ENCODE data around the gene IRF1. TPM values are rescaled to one million over a fixed set of nuclear protein-coding genes. Genes with fewer than 3 reads are reported as not detected.
A peak's percentile ranks its signal among the peaks of the same experiment; 100 is the strongest.

Gene IRF1
- total and polyA plus RNA-seq, 4 donors = 9.5 to 42.6 (median 24.7) TPM

DNA sequence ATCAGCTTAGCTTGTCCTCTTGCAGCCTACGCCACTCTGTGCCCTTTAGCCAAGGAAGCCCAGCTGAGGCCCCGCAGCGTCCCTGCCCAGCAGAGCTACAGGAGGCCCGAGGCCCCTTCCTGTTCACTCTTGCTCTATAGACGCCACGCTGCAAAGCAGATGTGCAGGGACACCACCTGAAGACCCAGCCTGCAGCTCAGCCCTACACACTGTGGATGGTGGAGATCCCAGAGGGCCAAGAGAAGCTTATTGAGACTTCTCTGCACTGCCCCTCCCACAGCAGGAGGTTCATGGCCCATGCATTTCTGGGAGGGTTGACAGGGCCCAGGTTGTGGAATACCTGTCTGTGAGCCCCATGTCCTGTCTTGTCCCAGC is 33.6 kb downstream of the IRF1 start:
- H3K4me1 ChIP-seq (ENCODE audit: control insufficient read depth in 4 of 4, insufficient read depth in 4 of 4, low read length in 3 of 4) = peaks cover 29 to 65% (median 55%) of the 10 kb centered on the region in 4 donors
- DNase-seq (ENCODE audit: low spot score) = no peak
- TF ChIP-seq RAD21 (IDR thresholded peaks at IDR 0.05) (no peak), JUND (IDR thresholded peaks at IDR 0.05) (no peak), EGR1 (IDR thresholded peaks at IDR 0.05; ENCODE audit: low read depth in 2 of 2) (no peak), RXRA (IDR thresholded peaks at IDR 0.05) (no peak), HNF4G (IDR thresholded peaks at IDR 0.05) (no peak)

DNA sequence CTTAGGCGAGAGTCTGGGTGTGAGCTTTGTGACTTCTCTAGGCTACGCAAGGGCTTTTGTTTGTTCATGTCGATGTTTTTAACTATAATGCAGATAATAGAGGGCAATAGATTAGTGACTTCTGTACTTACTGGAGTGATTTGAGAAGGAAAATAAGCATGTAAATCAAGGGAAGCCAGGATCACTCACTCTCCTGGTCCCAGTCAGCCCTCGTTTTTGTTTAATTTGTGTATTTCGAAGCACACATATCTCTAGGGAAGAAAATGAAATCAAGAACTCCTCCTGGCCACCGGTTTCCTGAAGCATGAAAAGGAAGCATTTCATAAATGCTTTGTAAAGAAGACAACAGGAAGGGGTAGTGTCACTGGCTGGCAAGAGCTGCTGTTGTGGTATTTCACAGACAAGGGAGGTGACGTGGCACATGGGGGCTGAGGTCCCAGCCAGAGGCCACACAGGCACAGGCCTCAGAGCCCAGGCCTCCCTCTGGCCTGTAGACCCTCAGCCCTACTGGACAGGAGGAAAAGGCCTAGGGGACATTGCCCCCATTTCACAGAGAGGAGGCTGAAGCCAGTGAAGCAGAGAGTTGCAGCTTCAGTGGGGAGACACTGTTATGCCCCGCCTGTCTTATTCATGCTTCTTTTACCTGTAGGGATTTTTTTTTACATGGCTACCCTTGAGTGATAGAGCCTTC is 34.1 kb downstream of the IRF1 start:
- no peaks in the 10 kb centered on the region for H3K27me3 ChIP-seq (ENCODE audit: control insufficient read depth in 4 of 4, insufficient read depth in 4 of 4, low read length in 3 of 4)
- H3K27ac ChIP-seq (ENCODE audit: low read depth in 1 of 2, low read length in 2 of 2) = peak overlapping the region; percentile 73 to 92
- peaks cover 0 to 2% (median under 1%) of the 10 kb centered on the region in 4 donors for H3K36me3 ChIP-seq (ENCODE audit: control insufficient read depth in 4 of 4, insufficient read depth in 3 of 4, low read depth in 1 of 4, low read length in 3 of 4)
- 45% methylated on average over 8 of the region's 8 CpGs for WGBS
- DNase-seq (ENCODE audit: low spot score) = no peak
- H3K4me1 ChIP-seq (ENCODE audit: control insufficient read depth in 4 of 4, insufficient read depth in 4 of 4, low read length in 3 of 4) = peaks cover 29 to 60% (median 53%) of the 10 kb centered on the region in 4 donors
- H3K4me3 ChIP-seq (ENCODE audit: low read depth in 1 of 3, low read length in 3 of 3) = no peak overlapping the region
- H3K9me3 ChIP-seq (ENCODE audit: control insufficient read depth in 4 of 4, low read length in 3 of 4) = no peaks in the 10 kb centered on the region
- peak overlapping the region in 1 of 2 donors; percentile 32 for H3K9ac ChIP-seq (ENCODE audit: low read depth in 1 of 2, low read length in 2 of 2)
- TF ChIP-seq SP1 (IDR thresholded peaks at IDR 0.05) = peak; percentile 21
- TF ChIP-seq FOXA2 (IDR thresholded peaks at IDR 0.05) = no peak
- TF ChIP-seq RXRA (IDR thresholded peaks at IDR 0.05) = peak in 1 of 2 donors; percentile 29
- TF ChIP-seq, protein P1, sequence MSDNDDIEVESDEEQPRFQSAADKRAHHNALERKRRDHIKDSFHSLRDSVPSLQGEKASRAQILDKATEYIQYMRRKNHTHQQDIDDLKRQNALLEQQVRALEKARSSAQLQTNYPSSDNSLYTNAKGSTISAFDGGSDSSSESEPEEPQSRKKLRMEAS (IDR thresholded peaks at IDR 0.05) = peak; percentile 25
- TF ChIP-seq, protein P2, sequence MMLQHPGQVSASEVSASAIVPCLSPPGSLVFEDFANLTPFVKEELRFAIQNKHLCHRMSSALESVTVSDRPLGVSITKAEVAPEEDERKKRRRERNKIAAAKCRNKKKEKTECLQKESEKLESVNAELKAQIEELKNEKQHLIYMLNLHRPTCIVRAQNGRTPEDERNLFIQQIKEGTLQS (IDR thresholded peaks at IDR 0.05) = no peak

More for the DNA sequence above, 33.6 kb downstream of the IRF1 start:
- 74% methylated on average over 6 of the region's 6 CpGs for WGBS
- H3K27me3 ChIP-seq (ENCODE audit: control insufficient read depth in 4 of 4, insufficient read depth in 4 of 4, low read length in 3 of 4) = no peaks in the 10 kb centered on the region
- no peaks in the 10 kb centered on the region for H3K9me3 ChIP-seq (ENCODE audit: control insufficient read depth in 4 of 4, low read length in 3 of 4)
- no peak overlapping the region for H3K9ac ChIP-seq (ENCODE audit: low read depth in 1 of 2, low read length in 2 of 2)
- H3K4me3 ChIP-seq (ENCODE audit: low read depth in 1 of 3, low read length in 3 of 3) = no peak overlapping the region
- H3K36me3 ChIP-seq (ENCODE audit: control insufficient read depth in 4 of 4, insufficient read depth in 3 of 4, low read depth in 1 of 4, low read length in 3 of 4) = no peaks in the 10 kb centered on the region
- peak overlapping the region; percentile 73 to 92 for H3K27ac ChIP-seq (ENCODE audit: low read depth in 1 of 2, low read length in 2 of 2)

DNA sequence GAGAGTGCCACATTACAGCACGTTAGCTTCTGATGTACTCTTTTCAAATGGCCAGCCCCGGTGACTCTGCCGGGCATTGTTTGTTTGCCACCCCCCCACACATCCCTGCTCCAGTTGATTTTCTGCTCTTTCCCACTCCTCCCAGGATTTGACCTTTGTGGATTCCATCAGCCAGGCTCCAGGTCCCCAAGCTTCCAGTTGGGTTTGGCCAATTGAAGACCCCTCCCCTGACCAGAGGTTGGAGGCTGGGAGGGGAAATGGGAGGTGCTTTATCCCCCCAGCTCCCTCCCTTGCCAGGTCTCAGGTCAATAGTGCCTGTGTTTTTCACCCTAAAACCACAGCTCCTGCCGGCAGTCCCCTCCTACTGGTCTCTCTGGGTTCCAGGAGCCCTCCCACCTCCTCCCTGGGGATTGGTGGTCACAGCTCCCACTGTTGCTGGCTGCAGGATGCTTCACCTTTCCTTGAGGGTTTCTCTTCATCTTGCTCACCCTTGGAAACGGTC is 34.9 kb downstream of the IRF1 start:
- 66% methylated on average over 5 of the region's 5 CpGs for WGBS
- no peaks in the 10 kb centered on the region for H3K27me3 ChIP-seq (ENCODE audit: control insufficient read depth in 4 of 4, insufficient read depth in 4 of 4, low read length in 3 of 4)
- H3K9ac ChIP-seq (ENCODE audit: low read depth in 1 of 2, low read length in 2 of 2) = peak overlapping the region in 1 of 2 donors; percentile 32
- H3K9me3 ChIP-seq (ENCODE audit: control insufficient read depth in 4 of 4, low read length in 3 of 4) = no peaks in the 10 kb centered on the region
- H3K36me3 ChIP-seq (ENCODE audit: control insufficient read depth in 4 of 4, insufficient read depth in 3 of 4, low read depth in 1 of 4, low read length in 3 of 4) = peaks cover 0 to 2% (median under 1%) of the 10 kb centered on the region in 4 donors
- peaks cover 25 to 55% (median 49%) of the 10 kb centered on the region in 4 donors for H3K4me1 ChIP-seq (ENCODE audit: control insufficient read depth in 4 of 4, insufficient read depth in 4 of 4, low read length in 3 of 4)
- no peak for DNase-seq (ENCODE audit: low spot score)
- peak overlapping the region; percentile 73 to 92 for H3K27ac ChIP-seq (ENCODE audit: low read depth in 1 of 2, low read length in 2 of 2)
- no peak for TF ChIP-seq FOXA1 (IDR thresholded peaks at IDR 0.05)
- no peak for TF ChIP-seq YY1 (IDR thresholded peaks at IDR 0.05)
- TF ChIP-seq, protein P3, sequence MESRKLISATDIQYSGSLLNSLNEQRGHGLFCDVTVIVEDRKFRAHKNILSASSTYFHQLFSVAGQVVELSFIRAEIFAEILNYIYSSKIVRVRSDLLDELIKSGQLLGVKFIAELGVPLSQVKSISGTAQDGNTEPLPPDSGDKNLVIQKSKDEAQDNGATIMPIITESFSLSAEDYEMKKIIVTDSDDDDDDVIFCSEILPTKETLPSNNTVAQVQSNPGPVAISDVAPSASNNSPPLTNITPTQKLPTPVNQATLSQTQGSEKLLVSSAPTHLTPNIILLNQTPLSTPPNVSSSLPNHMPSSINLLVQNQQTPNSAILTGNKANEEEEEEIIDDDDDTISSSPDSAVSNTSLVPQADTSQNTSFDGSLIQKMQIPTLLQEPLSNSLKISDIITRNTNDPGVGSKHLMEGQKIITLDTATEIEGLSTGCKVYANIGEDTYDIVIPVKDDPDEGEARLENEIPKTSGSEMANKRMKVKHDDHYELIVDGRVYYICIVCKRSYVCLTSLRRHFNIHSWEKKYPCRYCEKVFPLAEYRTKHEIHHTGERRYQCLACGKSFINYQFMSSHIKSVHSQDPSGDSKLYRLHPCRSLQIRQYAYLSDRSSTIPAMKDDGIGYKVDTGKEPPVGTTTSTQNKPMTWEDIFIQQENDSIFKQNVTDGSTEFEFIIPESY (IDR thresholded peaks at IDR 0.05) = no peak
- TF ChIP-seq FOXA2 (IDR thresholded peaks at IDR 0.05) = no peak
- no peak for TF ChIP-seq RAD21 (IDR thresholded peaks at IDR 0.05)
- TF ChIP-seq HNF4A (conservative IDR thresholded peaks at IDR 0.05) = no peak
- no peak for TF ChIP-seq HNF4G (IDR thresholded peaks at IDR 0.05)
- TF ChIP-seq GABPA (IDR thresholded peaks at IDR 0.05 in 1 of 2, conservative IDR thresholded peaks at IDR 0.05 in 1 of 2) = no peak
- no peak for TF ChIP-seq NR2F2 (IDR thresholded peaks at IDR 0.05)
- TF ChIP-seq SP1 (IDR thresholded peaks at IDR 0.05) = no peak
- TF ChIP-seq JUND (IDR thresholded peaks at IDR 0.05) = no peak
- TF ChIP-seq TAF1 (conservative IDR thresholded peaks at IDR 0.05) = no peak
- TF ChIP-seq, protein P4, sequence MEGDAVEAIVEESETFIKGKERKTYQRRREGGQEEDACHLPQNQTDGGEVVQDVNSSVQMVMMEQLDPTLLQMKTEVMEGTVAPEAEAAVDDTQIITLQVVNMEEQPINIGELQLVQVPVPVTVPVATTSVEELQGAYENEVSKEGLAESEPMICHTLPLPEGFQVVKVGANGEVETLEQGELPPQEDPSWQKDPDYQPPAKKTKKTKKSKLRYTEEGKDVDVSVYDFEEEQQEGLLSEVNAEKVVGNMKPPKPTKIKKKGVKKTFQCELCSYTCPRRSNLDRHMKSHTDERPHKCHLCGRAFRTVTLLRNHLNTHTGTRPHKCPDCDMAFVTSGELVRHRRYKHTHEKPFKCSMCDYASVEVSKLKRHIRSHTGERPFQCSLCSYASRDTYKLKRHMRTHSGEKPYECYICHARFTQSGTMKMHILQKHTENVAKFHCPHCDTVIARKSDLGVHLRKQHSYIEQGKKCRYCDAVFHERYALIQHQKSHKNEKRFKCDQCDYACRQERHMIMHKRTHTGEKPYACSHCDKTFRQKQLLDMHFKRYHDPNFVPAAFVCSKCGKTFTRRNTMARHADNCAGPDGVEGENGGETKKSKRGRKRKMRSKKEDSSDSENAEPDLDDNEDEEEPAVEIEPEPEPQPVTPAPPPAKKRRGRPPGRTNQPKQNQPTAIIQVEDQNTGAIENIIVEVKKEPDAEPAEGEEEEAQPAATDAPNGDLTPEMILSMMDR (IDR thresholded peaks at IDR 0.05; ENCODE audit: low read depth, low read length, missing input control) = no peak
- no peak for TF ChIP-seq EGR1 (IDR thresholded peaks at IDR 0.05; ENCODE audit: low read depth in 2 of 2)
- TF ChIP-seq, protein P1 (IDR thresholded peaks at IDR 0.05) = no peak
- no peak for TF ChIP-seq RXRA (IDR thresholded peaks at IDR 0.05)
- TF ChIP-seq, protein P5, sequence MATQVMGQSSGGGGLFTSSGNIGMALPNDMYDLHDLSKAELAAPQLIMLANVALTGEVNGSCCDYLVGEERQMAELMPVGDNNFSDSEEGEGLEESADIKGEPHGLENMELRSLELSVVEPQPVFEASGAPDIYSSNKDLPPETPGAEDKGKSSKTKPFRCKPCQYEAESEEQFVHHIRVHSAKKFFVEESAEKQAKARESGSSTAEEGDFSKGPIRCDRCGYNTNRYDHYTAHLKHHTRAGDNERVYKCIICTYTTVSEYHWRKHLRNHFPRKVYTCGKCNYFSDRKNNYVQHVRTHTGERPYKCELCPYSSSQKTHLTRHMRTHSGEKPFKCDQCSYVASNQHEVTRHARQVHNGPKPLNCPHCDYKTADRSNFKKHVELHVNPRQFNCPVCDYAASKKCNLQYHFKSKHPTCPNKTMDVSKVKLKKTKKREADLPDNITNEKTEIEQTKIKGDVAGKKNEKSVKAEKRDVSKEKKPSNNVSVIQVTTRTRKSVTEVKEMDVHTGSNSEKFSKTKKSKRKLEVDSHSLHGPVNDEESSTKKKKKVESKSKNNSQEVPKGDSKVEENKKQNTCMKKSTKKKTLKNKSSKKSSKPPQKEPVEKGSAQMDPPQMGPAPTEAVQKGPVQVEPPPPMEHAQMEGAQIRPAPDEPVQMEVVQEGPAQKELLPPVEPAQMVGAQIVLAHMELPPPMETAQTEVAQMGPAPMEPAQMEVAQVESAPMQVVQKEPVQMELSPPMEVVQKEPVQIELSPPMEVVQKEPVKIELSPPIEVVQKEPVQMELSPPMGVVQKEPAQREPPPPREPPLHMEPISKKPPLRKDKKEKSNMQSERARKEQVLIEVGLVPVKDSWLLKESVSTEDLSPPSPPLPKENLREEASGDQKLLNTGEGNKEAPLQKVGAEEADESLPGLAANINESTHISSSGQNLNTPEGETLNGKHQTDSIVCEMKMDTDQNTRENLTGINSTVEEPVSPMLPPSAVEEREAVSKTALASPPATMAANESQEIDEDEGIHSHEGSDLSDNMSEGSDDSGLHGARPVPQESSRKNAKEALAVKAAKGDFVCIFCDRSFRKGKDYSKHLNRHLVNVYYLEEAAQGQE (IDR thresholded peaks at IDR 0.05) = no peak
- TF ChIP-seq, protein P2 (IDR thresholded peaks at IDR 0.05) = no peak
- no peak overlapping the region for H3K4me3 ChIP-seq (ENCODE audit: low read depth in 1 of 3, low read length in 3 of 3)

Measured in liver (tissue), 9 donors.